Measurements from ENCODE around the gene LUC7L3. TPM values are rescaled to one million over a fixed set of nuclear protein-coding genes. Genes with fewer than 3 reads are reported as not detected.

LUC7L3 gene
- total and polyA plus RNA-seq, 10 of the 15 experiments (the other 5 are each of a cell fraction or from before 2014, with no cell fraction given) = 51.3 to 176 (median 149) TPM

GRCh38 chr17:50778988-50779387, 59.6 kb downstream of the LUC7L3 start (continued):
- no peak for TF ChIP-seq MEF2B (IDR thresholded peaks at IDR 0.05; ENCODE audit: partially characterized antibody, poor library complexity, severe bottlenecking)
- TF ChIP-seq PML (IDR thresholded peaks at IDR 0.05; ENCODE audit: low read length) = no peak
- TF ChIP-seq FOXK2 (IDR thresholded peaks at IDR 0.05) = no peak
- TF ChIP-seq YBX1 (IDR thresholded peaks at IDR 0.05) = no peak
- TF ChIP-seq EGR1 (IDR thresholded peaks at IDR 0.05; ENCODE audit: borderline replicate concordance in 1 of 2, low read depth in 2 of 2, low read length in 2 of 2) = no peak
- no peak for TF ChIP-seq BHLHE40 (IDR thresholded peaks at IDR 0.05; ENCODE audit: borderline replicate concordance in 1 of 2, low read depth in 2 of 2, low read length in 1 of 2)
- no peak for TF ChIP-seq ETV6 (conservative IDR thresholded peaks at IDR 0.05 in 1 of 2, IDR thresholded peaks at IDR 0.05 in 1 of 2; ENCODE audit: borderline replicate concordance in 1 of 2, low read depth in 1 of 2)
- no peak for TF ChIP-seq CUX1 (IDR thresholded peaks at IDR 0.05; ENCODE audit: insufficient replicate concordance, low read depth, low read length)
- no peak for TF ChIP-seq ZSCAN29 (IDR thresholded peaks at IDR 0.05)
- TF ChIP-seq HDAC6 (IDR thresholded peaks at IDR 0.05; ENCODE audit: unreplicated experiment) = no peak
- TF ChIP-seq RFX5 (IDR thresholded peaks at IDR 0.05; ENCODE audit: low read depth, low read length) = no peak
- no peak for TF ChIP-seq SMC3 (IDR thresholded peaks at IDR 0.05; ENCODE audit: borderline replicate concordance, low read length)
- no peak for TF ChIP-seq SKIL (IDR thresholded peaks at IDR 0.05; ENCODE audit: low read depth, poor library complexity, severe bottlenecking)

Measured in GM12878 (cell line).